Psoas muscle (tissue), 8 donors: ENCODE results near the gene ARHGAP15. TPM values are rescaled to one million over a fixed set of nuclear protein-coding genes. Genes with fewer than 3 reads are reported as not detected.

ENCODE experiments used
- ATAC-seq, 4 donors: fragments of 200-7000 bp; cut with Tn5 transposase; one replicate each; pipeline ENCODE4 v1.9.1; 2020; ENCODE audit warnings: moderate library complexity in 3 of 4, mild to moderate bottlenecking in 2 of 4
- DNase-seq, 2 donors: peaks; one replicate each; pipeline ENCODE4 v3.0.0-alpha.2; 2020
- H3K27ac ChIP-seq: fragments of 200-600 bp; one replicate; pipeline ENCODE4 v1.8.0; 2022
- H3K27me3 ChIP-seq, 3 donors: fragments of 200-600 bp in 1 of 3; one replicate each; pipeline versions ENCODE4 v1.6.1 to v1.8.0; 2013 to 2022; ENCODE audit warnings: low read length in 2 of 3, mild to moderate bottlenecking in 2 of 3, moderate library complexity in 1 of 3; ENCODE audit not compliant: insufficient read depth in 3 of 3
- H3K36me3 ChIP-seq, 2 donors: fragments of 200-600 bp in 1 of 2; one replicate each; pipeline versions ENCODE4 v1.6.1 to v1.8.0; 2013 to 2022; ENCODE audit warnings: low read depth in 1 of 2, mild to moderate bottlenecking in 1 of 2, moderate library complexity in 1 of 2; ENCODE audit not compliant: insufficient read depth in 1 of 2
- H3K4me1 ChIP-seq: fragments of 200-600 bp; one replicate; pipeline ENCODE4 v1.8.0; 2022
- H3K4me3 ChIP-seq: fragments of 200-600 bp; one replicate; pipeline ENCODE4 v1.8.0; 2022; ENCODE audit warnings: mild to moderate bottlenecking
- H3K9me3 ChIP-seq: fragments of 200-600 bp; one replicate; pipeline ENCODE4 v1.8.0; 2022
- WGBS, 3 donors: extraction: QIAGEN DNeasy Blood & Tissue Kit; methylation state at CpG; one replicate each; pipeline versions ENCODE4 v1.1.6 to v1.1.7; 2013; 5-methylcytosine and 5-hydroxymethylcytosine counted together
- intact Hi-C, 2 donors: fragments of 100-400 bp; cut with DNase I; formaldehyde crosslinking; loops; one replicate each; pipeline versions ENCODE4 v1.11.0 to v1.14.2; 2022
- polyA plus RNA-seq, 3 donors: library from polyadenylated mRNA; stranded (reverse); fragments of 200-250 nt; gene quantifications; one replicate each; pipeline ENCODE4 v1.2.3, GENCODE V29; 2013
- total RNA-seq, 4 donors: library from RNA; stranded (reverse); fragmentation: NEBNext Ultra II Directional in 2 of 4; extraction: Animal tissue kit (Norgen Biotek cat#: 25700) in 2 of 4; gene quantifications; one replicate each; pipeline versions ENCODE4 v1.2.1 to v1.2.4, GENCODE V29; 2021 to 2023
- TF ChIP-seq, protein P1 (sequence below): fragments of 200-600 bp; IDR thresholded peaks from one replicate; pipeline ENCODE4 v1.8.0; 2022; ENCODE audit warnings: antibody characterized with exemption
- donor health status: healthy with polysubstance abuse.
- donor health status: DM: no; HTN: no; CAD: no; lungs with moderate emphysema.
- donor health status: Bipolar disorder and iron deficiency.
- donor health status: healthy.
- donor health status: DM: yes; HTN: yes; CAD: no.
- donor health status: DM: no; HTN: no; CAD: no.
- donor health status: DM: no; HTN: no; CAD: no.
- donor health status: DM: yes; HTN: yes; CAD: no.

ARHGAP15 gene
- total and polyA plus RNA-seq, 7 donors, result 0.49 to 3.1 (median 0.95) TPM

DNA sequence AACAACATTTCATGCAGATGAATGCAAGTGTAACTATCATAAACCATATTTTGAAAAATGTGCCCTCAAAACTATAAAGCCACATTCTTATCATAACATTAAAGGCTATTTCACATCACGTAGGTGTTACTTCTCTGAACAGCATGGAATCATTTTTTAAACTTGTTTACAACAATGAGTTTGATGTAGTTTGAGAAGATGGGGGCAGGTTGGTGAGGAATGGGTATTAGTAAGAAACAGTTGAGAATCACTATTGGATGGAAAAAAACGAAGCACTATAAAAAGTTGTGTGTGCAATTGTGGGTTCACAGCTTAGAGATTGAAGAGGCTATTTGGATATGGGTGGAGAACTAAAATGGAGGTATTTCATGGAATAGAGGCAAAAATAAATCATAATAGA is 569.1 kb downstream of the ARHGAP15 start:
- H3K27ac ChIP-seq, result no peak overlapping the region
- DNase-seq (no peak), ATAC-seq (no peak)
- no peaks in the 10 kb centered on the region for H3K27me3 ChIP-seq
- intact Hi-C loops, result no loop called here
- H3K4me3 ChIP-seq, result no peak overlapping the region
- no peaks in the 10 kb centered on the region for H3K4me1 ChIP-seq
- TF ChIP-seq, protein P1, sequence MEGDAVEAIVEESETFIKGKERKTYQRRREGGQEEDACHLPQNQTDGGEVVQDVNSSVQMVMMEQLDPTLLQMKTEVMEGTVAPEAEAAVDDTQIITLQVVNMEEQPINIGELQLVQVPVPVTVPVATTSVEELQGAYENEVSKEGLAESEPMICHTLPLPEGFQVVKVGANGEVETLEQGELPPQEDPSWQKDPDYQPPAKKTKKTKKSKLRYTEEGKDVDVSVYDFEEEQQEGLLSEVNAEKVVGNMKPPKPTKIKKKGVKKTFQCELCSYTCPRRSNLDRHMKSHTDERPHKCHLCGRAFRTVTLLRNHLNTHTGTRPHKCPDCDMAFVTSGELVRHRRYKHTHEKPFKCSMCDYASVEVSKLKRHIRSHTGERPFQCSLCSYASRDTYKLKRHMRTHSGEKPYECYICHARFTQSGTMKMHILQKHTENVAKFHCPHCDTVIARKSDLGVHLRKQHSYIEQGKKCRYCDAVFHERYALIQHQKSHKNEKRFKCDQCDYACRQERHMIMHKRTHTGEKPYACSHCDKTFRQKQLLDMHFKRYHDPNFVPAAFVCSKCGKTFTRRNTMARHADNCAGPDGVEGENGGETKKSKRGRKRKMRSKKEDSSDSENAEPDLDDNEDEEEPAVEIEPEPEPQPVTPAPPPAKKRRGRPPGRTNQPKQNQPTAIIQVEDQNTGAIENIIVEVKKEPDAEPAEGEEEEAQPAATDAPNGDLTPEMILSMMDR, result no peak
- no peaks in the 10 kb centered on the region for H3K36me3 ChIP-seq
- no peaks in the 10 kb centered on the region for H3K9me3 ChIP-seq
- 86 to 90% (median 88%) methylated on average over 2 of the region's 2 CpGs for WGBS, 3 donors

DNA sequence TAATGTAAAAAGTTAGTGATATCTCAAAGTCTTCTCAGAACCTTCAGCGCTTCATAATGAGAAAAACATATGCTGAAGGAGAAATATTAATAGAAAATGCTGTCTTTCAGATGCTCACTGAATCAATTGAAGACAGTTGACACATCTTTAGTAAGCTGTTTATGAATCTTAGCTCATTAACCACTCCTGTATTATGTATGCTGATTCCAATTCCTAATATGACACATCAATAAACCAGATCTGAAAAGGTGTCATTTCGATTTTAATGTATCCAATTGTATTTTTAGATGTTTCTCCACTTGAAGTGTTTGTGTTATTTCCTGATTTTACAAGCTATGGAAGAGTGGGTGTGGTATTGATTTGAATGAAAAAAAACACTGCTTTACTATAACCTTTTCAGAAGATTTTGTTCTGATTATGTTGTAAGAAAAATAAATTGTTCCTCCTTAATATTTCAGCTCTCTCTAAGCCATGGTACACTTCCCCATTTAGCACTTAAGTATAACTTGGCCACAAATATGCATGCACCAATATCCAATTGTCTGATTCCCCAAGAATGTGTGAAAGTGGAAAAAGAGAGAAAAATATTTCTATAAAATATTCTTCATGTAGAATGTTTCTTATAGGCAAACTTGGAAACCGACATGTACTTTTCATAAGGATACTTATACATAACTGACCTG is 569.8 kb downstream of the ARHGAP15 start:
- intact Hi-C loops, result no loop called here
- WGBS, 3 donors, result 85 to 91% (median 89%) methylated on average over 3 of the region's 3 CpGs
- TF ChIP-seq, protein P1, result no peak

DNA sequence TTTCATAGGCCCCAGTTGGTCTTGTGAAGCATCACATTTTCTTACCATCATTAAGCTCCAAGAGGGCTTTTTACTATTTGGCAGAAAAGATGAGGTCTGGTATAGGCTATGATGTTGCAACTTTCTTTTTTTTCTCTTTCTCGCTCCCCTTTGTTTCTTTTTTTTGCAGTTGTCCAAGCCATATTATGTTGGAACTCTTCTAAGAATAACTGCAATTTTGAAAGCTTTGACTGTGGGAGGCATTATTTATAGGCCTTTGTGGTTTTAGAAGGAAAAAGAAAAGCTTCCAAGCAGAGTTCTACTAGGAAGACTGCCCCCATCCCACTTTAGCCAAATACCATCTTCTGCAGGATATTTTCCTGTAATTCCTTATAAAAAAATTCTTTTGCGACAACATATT is 571.6 kb downstream of the ARHGAP15 start:
- WGBS, 3 donors, result 81 to 94% (median 90%) methylated on average over 2 of the region's 2 CpGs
- no peaks in the 10 kb centered on the region for H3K4me1 ChIP-seq
- H3K9me3 ChIP-seq, result no peaks in the 10 kb centered on the region
- ATAC-seq (no peak), DNase-seq (no peak)
- no peak overlapping the region for H3K27ac ChIP-seq
- H3K27me3 ChIP-seq, result no peaks in the 10 kb centered on the region
- TF ChIP-seq, protein P1, result no peak
- no peaks in the 10 kb centered on the region for H3K36me3 ChIP-seq
- intact Hi-C loops, result no loop called here
- no peak overlapping the region for H3K4me3 ChIP-seq

More for the DNA sequence above, 569.8 kb downstream of the ARHGAP15 start:
- H3K27me3 ChIP-seq, result no peaks in the 10 kb centered on the region
- H3K4me3 ChIP-seq, result no peak overlapping the region
- no peaks in the 10 kb centered on the region for H3K4me1 ChIP-seq
- ATAC-seq, result no peak
- DNase-seq, result no peak
- H3K27ac ChIP-seq, result no peak overlapping the region
- H3K9me3 ChIP-seq, result no peaks in the 10 kb centered on the region
- H3K36me3 ChIP-seq, result no peaks in the 10 kb centered on the region

DNA sequence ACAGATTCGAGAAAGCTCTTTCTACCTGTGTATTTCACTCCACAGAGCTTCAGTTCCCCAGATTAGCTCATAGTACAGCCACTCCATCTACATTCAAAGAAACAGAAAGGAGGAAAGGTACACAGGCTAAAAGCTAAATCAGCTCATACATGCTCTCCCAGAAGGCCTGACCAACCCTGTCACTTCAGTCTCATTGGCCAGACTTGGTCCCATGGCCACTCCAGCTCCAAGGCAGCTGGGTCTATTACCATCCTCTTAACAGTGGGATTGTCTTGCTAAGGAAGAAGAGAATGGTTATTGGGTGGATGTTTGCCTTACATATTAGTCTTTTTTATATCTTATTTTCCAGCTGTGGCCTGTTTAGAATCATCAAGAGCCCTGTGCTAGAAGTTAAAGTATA is 572.6 kb downstream of the ARHGAP15 start:
- intact Hi-C loops, result no loop called here
- no peaks in the 10 kb centered on the region for H3K9me3 ChIP-seq

More for the DNA sequence above, 572.6 kb downstream of the ARHGAP15 start:
- DNase-seq (no peak), ATAC-seq (no peak)
- 91 to 100% (median 100%) methylated on average over 1 of the region's 1 CpG for WGBS, 3 donors
- H3K36me3 ChIP-seq, result no peaks in the 10 kb centered on the region
- H3K4me3 ChIP-seq, result no peak overlapping the region
- TF ChIP-seq, protein P1, result no peak
- no peaks in the 10 kb centered on the region for H3K27me3 ChIP-seq
- H3K4me1 ChIP-seq, result no peaks in the 10 kb centered on the region
- H3K27ac ChIP-seq, result no peak overlapping the region
